HEK293 (cell line): Measurements from ENCODE around the gene NPTXR.

Experiments used
- CTCF ChIA-PET: fragments of 350-600 bp; formaldehyde crosslinking; extraction: SDS; loops from one replicate; lab custom pipeline; 2021; ENCODE audit warnings: antibody characterized with exemption; lab: Yijun Ruan, JAX
- POLR2A ChIA-PET: fragments of 300-600 bp; formaldehyde crosslinking; extraction: SDS; loops from one replicate; lab custom pipeline; 2020; ENCODE audit warnings: antibody characterized with exemption, inconsistent platforms; lab: Yijun Ruan, JAX
- H3K27ac ChIP-seq: fragments of 200-500 bp; sonication (Bioruptor generic); 2 replicates; pipeline ENCODE4 v1.5.1; 2014; ENCODE audit warnings: low read depth, low read length, control low read depth, inconsistent platforms; ENCODE audit errors: extremely low read depth
- H3K36me3 ChIP-seq, 2 experiments: fragments of 200-500 bp in 1 of 2; sonication (Bioruptor generic) in 1 of 2; 1 replicate in 1 of 2; 2 replicates in 1 of 2; pipeline ENCODE4 v1.5.1; 2014 to 2017; ENCODE audit warnings: inconsistent platforms in 2 of 2, low read length in 2 of 2; ENCODE audit not compliant: control insufficient read depth in 2 of 2, insufficient read depth in 1 of 2
- H3K4me1 ChIP-seq: fragments of 200-500 bp; sonication (Bioruptor generic); 2 replicates; pipeline ENCODE4 v1.5.1; 2014; ENCODE audit warnings: mild to moderate bottlenecking, low read length, inconsistent platforms; ENCODE audit not compliant: control insufficient read depth, insufficient read depth
- H3K4me3 ChIP-seq: 2 replicates; pipeline ENCODE4 v1.5.1; 2011; ENCODE audit warnings: low read depth, mild to moderate bottlenecking, control low read depth, low read length, moderate library complexity
- H3K9me3 ChIP-seq: fragments of 200-500 bp; sonication (Bioruptor generic); 2 replicates; pipeline ENCODE4 v1.5.1; 2014; ENCODE audit warnings: low read depth, low read length, inconsistent platforms; ENCODE audit not compliant: control insufficient read depth, insufficient read depth
- GFI1B ChIP-seq: fragments of 450-650 bp; formaldehyde crosslinking; IDR thresholded peaks from 2 replicates; pipeline ENCODE4 v1.5.1; 2016; ENCODE audit warnings: missing biosample characterization, missing genetic modification characterization
- HOXA7 ChIP-seq: sonication (generic); formaldehyde crosslinking; IDR thresholded peaks from 2 replicates; pipeline ENCODE4 v1.8.1; 2022; ENCODE audit warnings: missing genetic modification reagents, borderline replicate concordance
- HOXC10 ChIP-seq: sonication (generic); formaldehyde crosslinking; IDR thresholded peaks from 2 replicates; pipeline ENCODE4 v1.8.1; 2023; ENCODE audit warnings: mild to moderate bottlenecking, missing genetic modification reagents
- KLF16 ChIP-seq: fragments of 450-650 bp; formaldehyde crosslinking; IDR thresholded peaks from 2 replicates; pipeline ENCODE4 v1.5.1; 2017; ENCODE audit warnings: missing biosample characterization, missing genetic modification characterization
- PRDM10 ChIP-seq: fragments of 450-650 bp; formaldehyde crosslinking; IDR thresholded peaks from 2 replicates; pipeline ENCODE4 v1.5.1; 2016; ENCODE audit warnings: missing biosample characterization, missing genetic modification characterization
- ZBTB48 ChIP-seq: fragments of 450-650 bp; formaldehyde crosslinking; IDR thresholded peaks from 2 replicates; pipeline ENCODE4 v1.5.1; 2016; ENCODE audit warnings: missing biosample characterization, missing genetic modification characterization
- ZFP37 ChIP-seq: fragments of 450-650 bp; formaldehyde crosslinking; IDR thresholded peaks from 2 replicates; pipeline ENCODE4 v1.5.1; 2016; ENCODE audit warnings: missing biosample characterization, missing genetic modification characterization
- ZNF292 ChIP-seq: fragments of 450-650 bp; formaldehyde crosslinking; IDR thresholded peaks from 2 replicates; pipeline ENCODE4 v1.5.1; 2016; ENCODE audit warnings: low read depth, missing biosample characterization, missing genetic modification characterization, borderline replicate concordance
- ZNF302 ChIP-seq: fragments of 450-650 bp; formaldehyde crosslinking; IDR thresholded peaks from 2 replicates; pipeline ENCODE4 v1.5.1; 2016; ENCODE audit warnings: missing biosample characterization, missing genetic modification characterization, low read depth
- ZNF501 ChIP-seq: fragments of 450-650 bp; formaldehyde crosslinking; IDR thresholded peaks from 2 replicates; pipeline ENCODE4 v1.5.1; 2016; ENCODE audit warnings: missing biosample characterization, missing genetic modification characterization
- ZNF555 ChIP-seq: fragments of 450-650 bp; formaldehyde crosslinking; conservative IDR thresholded peaks from 2 replicates; pipeline ENCODE4 v1.5.1; 2017; ENCODE audit warnings: missing biosample characterization, mild to moderate bottlenecking, missing genetic modification characterization, inconsistent platforms
- ZNF560 ChIP-seq: fragments of 450-650 bp; formaldehyde crosslinking; IDR thresholded peaks from 2 replicates; pipeline ENCODE4 v1.5.1; 2017; ENCODE audit warnings: missing biosample characterization, missing genetic modification characterization, borderline replicate concordance
- ZNF571 ChIP-seq: fragments of 450-650 bp; formaldehyde crosslinking; IDR thresholded peaks from 2 replicates; pipeline ENCODE4 v1.5.0; 2017; ENCODE audit warnings: missing biosample characterization, missing genetic modification characterization
- ZNF621 ChIP-seq: fragments of 450-650 bp; formaldehyde crosslinking; IDR thresholded peaks from 2 replicates; pipeline ENCODE4 v1.5.1; 2017; ENCODE audit warnings: missing biosample characterization, missing genetic modification characterization
- ZNF626 ChIP-seq: fragments of 450-650 bp; sonication (Bioruptor Pico); formaldehyde crosslinking; IDR thresholded peaks from 2 replicates; pipeline ENCODE4 v1.5.1; 2018; ENCODE audit warnings: missing biosample characterization, missing genetic modification characterization, inconsistent platforms
- ZXDB ChIP-seq: fragments of 450-650 bp; formaldehyde crosslinking; IDR thresholded peaks from 2 replicates; pipeline ENCODE4 v1.5.1; 2016; ENCODE audit warnings: missing biosample characterization, missing genetic modification characterization
- TF ChIP-seq, protein P1 (sequence below): fragments of 450-650 bp; formaldehyde crosslinking; conservative IDR thresholded peaks from 2 replicates; pipeline ENCODE4 v1.5.1; 2016; ENCODE audit warnings: low read depth, missing biosample characterization, missing genetic modification characterization
- TF ChIP-seq, protein P2 (sequence below): sonication (generic); formaldehyde crosslinking; IDR thresholded peaks from 2 replicates; pipeline ENCODE4 v1.8.1; 2022; ENCODE audit warnings: mild to moderate bottlenecking, moderate library complexity, missing genetic modification reagents
- TF ChIP-seq, protein P3 (sequence below): fragments of 450-650 bp; IDR thresholded peaks from 2 replicates; pipeline ENCODE4 v1.5.1; 2018; ENCODE audit warnings: missing biosample characterization, missing genetic modification characterization
- TF ChIP-seq, protein P4 (sequence below): fragments of 450-650 bp; formaldehyde crosslinking; IDR thresholded peaks from 2 replicates; pipeline ENCODE4 v1.5.1; 2016; ENCODE audit warnings: missing biosample characterization, missing genetic modification characterization
- TF ChIP-seq, protein P5 (sequence below): fragments of 450-650 bp; formaldehyde crosslinking; IDR thresholded peaks from 2 replicates; pipeline ENCODE4 v1.5.1; 2016; ENCODE audit warnings: missing biosample characterization, missing genetic modification characterization

Gene NPTXR

GRCh38 chr22:38828191-38828590, 15.6 kb downstream of the NPTXR start:
- no peaks in the 10 kb centered on the region for H3K4me1 ChIP-seq
- ChIA-PET CTCF (no interaction called here), POLR2A (interaction anchor here (0.6 kb wide), 1 partner anchor 425 kb away, joined by 3 read pairs; no protein-coding TSS in a partner anchor)
- H3K36me3 ChIP-seq, result no peaks in the 10 kb centered on the region
- H3K27ac ChIP-seq, result no peak overlapping the region
- no peaks in the 10 kb centered on the region for H3K9me3 ChIP-seq
- TF ChIP-seq, protein P1, sequence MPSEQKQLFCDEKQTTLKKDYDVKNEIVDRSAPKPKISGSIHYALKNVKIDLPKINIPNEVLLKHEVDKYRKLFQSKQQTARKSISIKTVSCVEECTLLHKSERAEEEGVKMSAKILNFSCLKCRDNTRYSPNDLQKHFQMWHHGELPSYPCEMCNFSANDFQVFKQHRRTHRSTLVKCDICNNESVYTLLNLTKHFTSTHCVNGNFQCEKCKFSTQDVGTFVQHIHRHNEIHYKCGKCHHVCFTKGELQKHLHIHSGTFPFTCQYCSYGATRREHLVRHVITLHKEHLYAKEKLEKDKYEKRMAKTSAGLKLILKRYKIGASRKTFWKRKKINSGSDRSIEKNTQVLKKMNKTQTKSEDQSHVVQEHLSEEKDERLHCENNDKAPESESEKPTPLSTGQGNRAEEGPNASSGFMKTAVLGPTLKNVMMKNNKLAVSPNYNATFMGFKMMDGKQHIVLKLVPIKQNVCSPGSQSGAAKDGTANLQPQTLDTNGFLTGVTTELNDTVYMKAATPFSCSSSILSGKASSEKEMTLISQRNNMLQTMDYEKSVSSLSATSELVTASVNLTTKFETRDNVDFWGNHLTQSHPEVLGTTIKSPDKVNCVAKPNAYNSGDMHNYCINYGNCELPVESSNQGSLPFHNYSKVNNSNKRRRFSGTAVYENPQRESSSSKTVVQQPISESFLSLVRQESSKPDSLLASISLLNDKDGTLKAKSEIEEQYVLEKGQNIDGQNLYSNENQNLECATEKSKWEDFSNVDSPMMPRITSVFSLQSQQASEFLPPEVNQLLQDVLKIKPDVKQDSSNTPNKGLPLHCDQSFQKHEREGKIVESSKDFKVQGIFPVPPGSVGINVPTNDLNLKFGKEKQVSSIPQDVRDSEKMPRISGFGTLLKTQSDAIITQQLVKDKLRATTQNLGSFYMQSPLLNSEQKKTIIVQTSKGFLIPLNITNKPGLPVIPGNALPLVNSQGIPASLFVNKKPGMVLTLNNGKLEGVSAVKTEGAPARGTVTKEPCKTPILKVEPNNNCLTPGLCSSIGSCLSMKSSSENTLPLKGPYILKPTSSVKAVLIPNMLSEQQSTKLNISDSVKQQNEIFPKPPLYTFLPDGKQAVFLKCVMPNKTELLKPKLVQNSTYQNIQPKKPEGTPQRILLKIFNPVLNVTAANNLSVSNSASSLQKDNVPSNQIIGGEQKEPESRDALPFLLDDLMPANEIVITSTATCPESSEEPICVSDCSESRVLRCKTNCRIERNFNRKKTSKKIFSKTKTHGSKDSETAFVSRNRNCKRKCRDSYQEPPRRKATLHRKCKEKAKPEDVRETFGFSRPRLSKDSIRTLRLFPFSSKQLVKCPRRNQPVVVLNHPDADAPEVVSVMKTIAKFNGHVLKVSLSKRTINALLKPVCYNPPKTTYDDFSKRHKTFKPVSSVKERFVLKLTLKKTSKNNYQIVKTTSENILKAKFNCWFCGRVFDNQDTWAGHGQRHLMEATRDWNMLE (tag by site-specific recombination), result no peak
- TF ChIP-seq, protein P2, sequence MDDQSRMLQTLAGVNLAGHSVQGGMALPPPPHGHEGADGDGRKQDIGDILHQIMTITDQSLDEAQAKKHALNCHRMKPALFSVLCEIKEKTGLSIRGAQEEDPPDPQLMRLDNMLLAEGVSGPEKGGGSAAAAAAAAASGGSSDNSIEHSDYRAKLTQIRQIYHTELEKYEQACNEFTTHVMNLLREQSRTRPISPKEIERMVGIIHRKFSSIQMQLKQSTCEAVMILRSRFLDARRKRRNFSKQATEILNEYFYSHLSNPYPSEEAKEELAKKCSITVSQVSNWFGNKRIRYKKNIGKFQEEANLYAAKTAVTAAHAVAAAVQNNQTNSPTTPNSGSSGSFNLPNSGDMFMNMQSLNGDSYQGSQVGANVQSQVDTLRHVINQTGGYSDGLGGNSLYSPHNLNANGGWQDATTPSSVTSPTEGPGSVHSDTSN (CRISPR knock-in tag), result no peak
- TF ChIP-seq, protein P3, sequence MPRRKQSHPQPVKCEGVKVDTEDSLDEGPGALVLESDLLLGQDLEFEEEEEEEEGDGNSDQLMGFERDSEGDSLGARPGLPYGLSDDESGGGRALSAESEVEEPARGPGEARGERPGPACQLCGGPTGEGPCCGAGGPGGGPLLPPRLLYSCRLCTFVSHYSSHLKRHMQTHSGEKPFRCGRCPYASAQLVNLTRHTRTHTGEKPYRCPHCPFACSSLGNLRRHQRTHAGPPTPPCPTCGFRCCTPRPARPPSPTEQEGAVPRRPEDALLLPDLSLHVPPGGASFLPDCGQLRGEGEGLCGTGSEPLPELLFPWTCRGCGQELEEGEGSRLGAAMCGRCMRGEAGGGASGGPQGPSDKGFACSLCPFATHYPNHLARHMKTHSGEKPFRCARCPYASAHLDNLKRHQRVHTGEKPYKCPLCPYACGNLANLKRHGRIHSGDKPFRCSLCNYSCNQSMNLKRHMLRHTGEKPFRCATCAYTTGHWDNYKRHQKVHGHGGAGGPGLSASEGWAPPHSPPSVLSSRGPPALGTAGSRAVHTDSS (tag by site-specific recombination), result no peak
- TF ChIP-seq ZXDB (no peak), ZNF621 (tag by site-specific recombination) (no peak), ZBTB48 (no peak), ZNF292 (tag by site-specific recombination) (no peak), ZNF302 (tag by site-specific recombination) (no peak), GFI1B (tag by site-specific recombination) (no peak), HOXA7 (CRISPR knock-in tag) (no peak), HOXC10 (CRISPR knock-in tag) (no peak)
- H3K4me3 ChIP-seq, result no peak overlapping the region

GRCh38 chr22:38827510-38827909, 16.3 kb downstream of the NPTXR start:
- H3K36me3 ChIP-seq, result no peaks in the 10 kb centered on the region
- H3K4me3 ChIP-seq, result no peak overlapping the region
- no peak overlapping the region for H3K27ac ChIP-seq
- POLR2A ChIA-PET, result no interaction called here
- H3K9me3 ChIP-seq, result no peaks in the 10 kb centered on the region
- no peaks in the 10 kb centered on the region for H3K4me1 ChIP-seq
- CTCF ChIA-PET, result no interaction called here
- no peak for TF ChIP-seq ZNF571 (tag by site-specific recombination)
- TF ChIP-seq PRDM10 (tag by site-specific recombination), result no peak
- no peak for TF ChIP-seq ZNF626 (tag by site-specific recombination)
- no peak for TF ChIP-seq ZNF560 (tag by site-specific recombination)
- no peak for TF ChIP-seq KLF16 (tag by site-specific recombination)
- TF ChIP-seq ZNF555 (tag by site-specific recombination), result no peak
- no peak for TF ChIP-seq ZFP37 (tag by site-specific recombination)
- TF ChIP-seq, protein P4, sequence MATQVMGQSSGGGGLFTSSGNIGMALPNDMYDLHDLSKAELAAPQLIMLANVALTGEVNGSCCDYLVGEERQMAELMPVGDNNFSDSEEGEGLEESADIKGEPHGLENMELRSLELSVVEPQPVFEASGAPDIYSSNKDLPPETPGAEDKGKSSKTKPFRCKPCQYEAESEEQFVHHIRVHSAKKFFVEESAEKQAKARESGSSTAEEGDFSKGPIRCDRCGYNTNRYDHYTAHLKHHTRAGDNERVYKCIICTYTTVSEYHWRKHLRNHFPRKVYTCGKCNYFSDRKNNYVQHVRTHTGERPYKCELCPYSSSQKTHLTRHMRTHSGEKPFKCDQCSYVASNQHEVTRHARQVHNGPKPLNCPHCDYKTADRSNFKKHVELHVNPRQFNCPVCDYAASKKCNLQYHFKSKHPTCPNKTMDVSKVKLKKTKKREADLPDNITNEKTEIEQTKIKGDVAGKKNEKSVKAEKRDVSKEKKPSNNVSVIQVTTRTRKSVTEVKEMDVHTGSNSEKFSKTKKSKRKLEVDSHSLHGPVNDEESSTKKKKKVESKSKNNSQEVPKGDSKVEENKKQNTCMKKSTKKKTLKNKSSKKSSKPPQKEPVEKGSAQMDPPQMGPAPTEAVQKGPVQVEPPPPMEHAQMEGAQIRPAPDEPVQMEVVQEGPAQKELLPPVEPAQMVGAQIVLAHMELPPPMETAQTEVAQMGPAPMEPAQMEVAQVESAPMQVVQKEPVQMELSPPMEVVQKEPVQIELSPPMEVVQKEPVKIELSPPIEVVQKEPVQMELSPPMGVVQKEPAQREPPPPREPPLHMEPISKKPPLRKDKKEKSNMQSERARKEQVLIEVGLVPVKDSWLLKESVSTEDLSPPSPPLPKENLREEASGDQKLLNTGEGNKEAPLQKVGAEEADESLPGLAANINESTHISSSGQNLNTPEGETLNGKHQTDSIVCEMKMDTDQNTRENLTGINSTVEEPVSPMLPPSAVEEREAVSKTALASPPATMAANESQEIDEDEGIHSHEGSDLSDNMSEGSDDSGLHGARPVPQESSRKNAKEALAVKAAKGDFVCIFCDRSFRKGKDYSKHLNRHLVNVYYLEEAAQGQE, result no peak
- TF ChIP-seq ZNF501 (tag by site-specific recombination), result no peak
- TF ChIP-seq, protein P5, sequence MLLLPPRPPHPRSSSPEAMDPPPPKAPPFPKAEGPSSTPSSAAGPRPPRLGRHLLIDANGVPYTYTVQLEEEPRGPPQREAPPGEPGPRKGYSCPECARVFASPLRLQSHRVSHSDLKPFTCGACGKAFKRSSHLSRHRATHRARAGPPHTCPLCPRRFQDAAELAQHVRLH (tag by site-specific recombination), result no peak
